Measurements from ENCODE around the gene UPK3A.

- no peak for TF ChIP-seq JUND (IDR thresholded peaks at IDR 0.05)
- TF ChIP-seq GATA2 (CRISPR knock-in tag; IDR thresholded peaks at IDR 0.05): no peak
- TF ChIP-seq CTCF (IDR thresholded peaks at IDR 0.05): no peak
- TF ChIP-seq POLR2AphosphoS5 (IDR thresholded peaks at IDR 0.05; ENCODE audit: low read depth, low read length): no peak
- TF ChIP-seq RAD21 (IDR thresholded peaks at IDR 0.05; ENCODE audit: low read length): no peak
- TF ChIP-seq CHD2 (IDR thresholded peaks at IDR 0.05; ENCODE audit: low read length, partially characterized antibody): no peak
- TF ChIP-seq MAX (IDR thresholded peaks at IDR 0.05; ENCODE audit: low read depth): no peak
- no peak for TF ChIP-seq USF2 (IDR thresholded peaks at IDR 0.05; ENCODE audit: borderline replicate concordance, low read depth, low read length)
- no peak for TF ChIP-seq YY1 (IDR thresholded peaks at IDR 0.05; ENCODE audit: low read depth)
- no peak for TF ChIP-seq ZBTB33 (IDR thresholded peaks at IDR 0.05; ENCODE audit: borderline replicate concordance, low read depth)
Measured at GRCh38 chr22:45239681-45240051, 45.1 kb upstream of the UPK3A start.

All from SK-N-SH (cell line).